PC-9 (cell line): ENCODE measurements around the gene SLC13A4.

Source experiments
- CTCF ChIP-seq: fragments of 200-600 bp; sonication (generic); conservative IDR thresholded peaks from 2 replicates; pipeline ENCODE4 v1.6.1; 2017; ENCODE audit warnings: mixed run types, antibody characterized with exemption, mild to moderate bottlenecking, moderate library complexity
- EZH2 ChIP-seq: fragments of 200-600 bp; sonication (generic); IDR thresholded peaks from 2 replicates; pipeline ENCODE4 v1.8.0; 2017; ENCODE audit warnings: antibody characterized with exemption, low read depth

- no peak for TF ChIP-seq CTCF
- TF ChIP-seq EZH2, result no peak
Measured at GRCh38 chr7:135706038-135706742, 21.8 kb downstream of the SLC13A4 start.
